Glomerular visceral epithelial cell (primary cell): ENCODE results near the gene NDUFB10.

Source experiments
- DNase-seq: peaks from one replicate; pipeline ENCODE4 v3.0.0-alpha.2; 2016; ENCODE audit errors: extremely low spot score

The NDUFB10 gene

DNA sequence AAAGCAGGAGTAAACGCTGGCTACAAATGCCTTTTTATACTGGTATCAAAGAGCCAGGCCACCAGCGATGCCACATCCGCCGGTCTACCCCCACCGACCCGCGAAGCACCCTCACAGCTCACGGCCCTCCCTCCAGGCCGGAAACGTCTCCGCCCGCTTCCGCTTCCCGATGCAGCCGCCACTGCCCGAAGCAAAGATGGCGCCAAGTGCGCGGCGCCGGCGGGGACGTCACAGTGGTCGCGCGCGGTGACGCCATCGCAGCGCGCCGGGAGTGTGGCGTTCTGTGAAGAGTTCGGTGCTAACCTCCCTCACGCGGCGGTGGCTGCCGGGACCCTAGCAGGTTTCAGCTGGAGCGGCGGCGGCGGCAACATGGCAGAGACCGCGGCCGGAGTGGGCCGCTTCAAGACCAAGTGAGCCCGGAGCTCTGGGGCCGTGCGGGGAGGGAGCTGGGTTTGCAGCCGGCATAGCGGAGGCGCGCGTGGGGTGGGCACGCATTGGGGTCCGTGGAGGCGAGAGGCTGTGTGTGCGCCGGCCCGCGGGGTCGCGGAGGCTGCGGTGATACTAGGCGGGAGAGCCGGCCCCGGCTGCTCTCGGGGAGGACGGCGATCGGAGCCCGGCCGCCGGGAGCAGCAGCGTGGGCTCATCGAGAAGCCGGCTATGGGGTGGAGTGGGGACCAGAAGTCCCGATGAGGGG is 12.6 kb downstream of the NDUFB10 start, which contains the start of gene TBL3:
TSS of gene TBL3 (plus strand) at position 258 of the 694 bp plus-strand sequence. CDS start at position 370, 112 bp downstream.
- DNase-seq: peak; percentile 93

DNA sequence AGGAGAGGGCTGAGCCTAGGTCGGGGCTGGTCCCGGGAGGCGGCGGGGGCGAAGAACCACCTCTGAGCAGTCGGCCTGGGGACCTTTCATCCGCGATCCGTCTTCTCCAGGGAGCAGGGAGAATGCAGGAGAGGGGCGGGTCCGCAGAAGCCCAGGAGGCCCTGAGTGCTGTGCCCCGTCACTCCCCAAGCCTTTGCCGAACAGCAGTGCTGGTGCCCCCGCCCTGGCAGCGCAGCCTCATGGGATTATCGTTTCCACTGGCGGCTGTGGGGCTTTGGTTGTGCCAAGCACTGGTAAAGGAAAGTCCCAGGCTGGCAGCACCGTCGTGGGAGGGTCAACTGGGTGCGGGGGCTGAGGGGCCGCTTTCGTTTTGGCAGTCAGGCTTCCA is 13.1 kb downstream of the NDUFB10 start:
- DNase-seq: no peak

DNA sequence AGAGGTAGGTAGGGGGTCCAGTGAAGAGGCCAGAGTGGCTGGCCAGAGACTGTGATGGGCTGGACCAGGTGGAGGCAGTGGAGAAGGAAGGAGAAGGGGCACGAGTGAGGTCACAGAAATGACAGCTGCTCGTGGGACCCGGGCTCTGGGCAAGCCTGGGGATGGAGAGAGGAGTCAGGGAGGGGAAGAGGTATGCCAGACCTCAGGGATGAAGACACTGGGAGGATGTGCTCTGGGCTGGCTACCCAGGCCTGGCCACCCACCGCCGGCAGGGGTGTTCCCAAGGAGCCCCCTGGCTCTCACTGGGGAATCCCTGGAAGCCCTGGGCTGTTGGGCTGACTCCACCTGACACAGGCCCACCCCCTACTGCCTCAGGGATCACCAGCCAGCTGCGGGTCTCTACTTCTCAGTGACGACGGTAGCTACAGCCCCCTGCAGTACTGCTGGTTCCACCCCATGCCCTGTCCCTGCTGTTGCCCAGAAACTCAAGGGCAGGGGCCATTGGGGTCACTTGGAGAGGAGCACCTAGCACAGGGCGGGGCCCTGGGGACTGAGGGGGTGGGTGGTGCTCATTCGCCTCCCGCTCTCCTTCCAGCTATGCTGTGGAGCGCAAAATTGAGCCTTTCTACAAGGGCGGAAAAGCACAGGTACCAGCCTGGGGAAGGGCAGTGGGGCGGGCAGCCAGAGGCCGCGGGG is 14.3 kb downstream of the NDUFB10 start:
- DNase-seq: no peak

DNA sequence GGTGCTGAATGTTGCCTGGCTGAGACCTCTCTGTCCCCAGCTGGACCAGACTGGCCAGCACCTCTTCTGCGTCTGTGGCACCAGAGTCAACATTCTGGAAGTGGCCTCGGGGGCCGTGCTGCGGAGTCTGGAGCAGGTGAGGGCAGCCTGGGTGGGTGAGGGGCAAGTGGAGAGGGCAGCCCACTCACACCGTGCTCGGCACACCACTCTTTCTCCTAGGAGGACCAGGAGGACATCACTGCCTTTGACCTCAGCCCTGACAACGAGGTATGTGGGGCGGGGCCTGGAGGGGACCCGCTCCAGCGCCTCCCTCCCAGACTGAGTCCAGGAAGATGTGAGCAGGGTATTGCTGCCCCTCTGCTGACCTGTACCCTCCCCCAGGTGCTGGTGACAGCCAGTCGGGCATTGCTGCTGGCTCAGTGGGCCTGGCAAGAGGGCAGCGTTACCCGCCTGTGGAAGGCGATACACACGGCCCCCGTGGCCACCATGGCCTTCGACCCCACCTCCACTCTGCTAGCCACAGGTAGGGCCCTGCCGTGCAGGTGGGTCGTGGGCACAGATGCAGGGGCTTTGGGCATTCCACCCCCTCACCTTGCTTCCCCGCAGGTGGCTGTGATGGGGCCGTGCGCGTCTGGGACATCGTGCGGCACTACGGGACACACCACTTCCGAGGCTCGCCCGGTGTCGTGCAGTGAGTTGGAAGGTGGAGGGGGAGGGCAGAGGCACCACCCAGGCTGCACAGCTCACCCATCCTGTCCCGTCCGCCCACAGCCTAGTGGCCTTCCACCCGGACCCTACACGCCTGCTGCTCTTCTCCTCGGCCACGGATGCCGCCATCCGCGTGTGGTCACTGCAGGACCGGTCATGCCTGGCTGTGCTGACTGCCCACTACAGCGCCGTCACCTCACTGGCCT is 15.1 kb downstream of the NDUFB10 start:
- DNase-seq: no peak

GRCh38 chr16:1975432-1976215 is 16.3 kb downstream of the NDUFB10 start:
- no peak for DNase-seq

- DNase-seq: no peak
Observed at GRCh38 chr16:1976216-1976520, 16.8 kb downstream of the NDUFB10 start.

GRCh38 chr16:1976951-1977874 is 17.9 kb downstream of the NDUFB10 start:
- no peak for DNase-seq

- DNase-seq: no peak
Observed at GRCh38 chr16:1977875-1978268, 18.5 kb downstream of the NDUFB10 start.

- no peak for DNase-seq
Observed at GRCh38 chr16:1978476-1979120, 19.3 kb downstream of the NDUFB10 start.

GRCh38 chr16:1979271-1980029 is 20.1 kb downstream of the NDUFB10 start:
- DNase-seq: no peak

DNA sequence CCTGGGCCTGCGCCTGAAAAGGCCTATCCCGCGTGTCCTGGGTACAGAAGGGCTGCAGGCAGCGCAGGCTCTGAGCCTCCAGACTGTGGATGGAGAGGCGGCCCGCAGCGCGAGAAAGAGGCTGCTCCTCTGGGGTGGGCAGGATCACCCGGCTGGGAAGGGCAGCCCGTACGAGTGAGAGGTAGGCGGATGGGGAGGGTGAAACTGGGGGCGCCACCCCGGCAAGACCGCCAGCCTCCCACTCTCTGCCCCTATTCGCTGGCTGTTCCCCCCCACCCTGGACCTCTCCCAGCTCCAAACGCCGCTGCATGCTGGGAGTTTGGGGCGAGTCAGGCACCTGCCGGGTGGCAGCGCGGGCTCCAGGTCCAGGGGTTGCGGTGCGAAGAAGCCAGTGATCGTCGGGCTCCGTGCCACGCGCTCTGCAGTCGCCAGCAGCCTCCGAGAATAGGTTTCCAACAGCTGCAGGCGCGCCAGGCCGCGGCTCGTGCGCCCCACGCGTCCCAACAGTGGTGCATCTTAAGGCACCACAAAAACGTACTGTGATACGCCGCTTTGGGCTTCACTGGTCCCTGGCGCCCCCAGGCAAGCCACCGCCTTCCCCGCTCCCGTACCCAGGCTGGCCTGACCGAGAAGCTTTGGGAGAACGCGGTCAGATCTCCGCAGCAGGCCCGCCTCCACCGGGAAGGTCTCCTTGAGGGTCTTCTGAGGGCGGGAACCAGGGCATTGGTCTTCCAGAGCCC is 20.9 kb downstream of the NDUFB10 start:
- DNase-seq: no peak

DNA sequence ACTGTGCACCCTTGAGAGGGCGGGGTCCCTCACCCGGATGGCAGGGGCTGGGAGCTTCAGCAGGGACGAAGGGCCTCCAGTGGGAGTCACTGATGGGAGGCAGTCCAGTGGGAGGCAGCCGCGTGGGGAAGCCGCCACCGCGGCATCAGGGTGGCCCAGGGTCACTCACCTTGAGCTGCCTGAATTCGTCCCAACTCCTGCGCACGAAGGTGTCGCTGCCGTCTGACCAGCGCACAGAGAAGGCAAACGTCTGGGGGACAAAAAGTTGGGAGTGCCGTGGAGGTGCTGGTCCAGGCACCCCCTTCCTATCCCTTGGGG is 21.4 kb downstream of the NDUFB10 start:
- DNase-seq: no peak

GRCh38 chr16:1981398-1981836 is 22.1 kb downstream of the NDUFB10 start, which contains the start of gene NOXO1:
Gene NOXO1 (minus strand): TSS chr16:1981469. CDS start chr16:1981179, 290 bp downstream.
- no peak for DNase-seq

- DNase-seq: no peak
Observed at GRCh38 chr16:1982013-1982433, 22.7 kb downstream of the NDUFB10 start.

- DNase-seq: no peak
Observed at GRCh38 chr16:1982991-1983543, 23.7 kb downstream of the NDUFB10 start.

DNA sequence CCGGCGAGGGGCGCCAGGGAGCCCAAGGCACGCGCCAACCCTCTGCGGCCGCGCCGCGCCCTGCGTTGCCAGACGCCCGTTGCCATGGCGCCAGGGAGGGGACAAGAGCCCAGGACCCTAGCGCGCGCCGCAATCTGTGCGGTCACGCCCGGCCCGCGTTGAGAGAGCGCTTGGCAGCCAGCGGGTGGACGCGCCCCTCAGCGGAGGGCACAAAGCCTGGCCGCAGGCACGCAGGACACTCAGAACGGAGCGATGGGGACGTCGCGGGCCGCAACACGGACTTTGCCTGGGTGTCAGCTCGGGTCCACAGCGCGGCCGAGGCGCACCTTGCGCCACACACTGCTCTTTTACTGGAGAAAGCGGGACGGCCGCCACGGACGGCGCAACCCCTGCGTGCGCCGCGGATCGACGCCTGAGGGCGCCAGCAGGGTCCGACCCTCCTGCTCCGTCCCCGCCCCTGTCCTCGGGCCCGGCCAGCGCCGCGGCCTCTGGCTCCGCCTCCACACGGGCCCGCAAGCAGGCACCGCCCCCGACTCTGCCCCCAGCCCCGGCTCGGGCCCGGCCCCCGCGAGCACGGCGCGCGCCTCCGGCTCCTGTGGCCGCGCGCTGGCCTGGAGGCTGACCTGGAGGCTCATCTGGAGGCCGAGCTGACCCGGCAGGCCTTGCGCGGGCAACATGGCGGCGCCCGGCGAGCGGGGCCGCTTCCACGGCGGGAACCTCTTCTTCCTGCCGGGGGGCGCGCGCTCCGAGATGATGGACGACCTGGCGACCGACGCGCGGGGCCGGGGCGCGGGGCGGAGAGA is 24.4 kb downstream of the NDUFB10 start, which contains the start of gene GFER:
TSS of gene GFER (plus strand) at position 650 of the 803 bp plus-strand sequence. CDS start at position 676, 26 bp downstream.
- DNase-seq: peak; percentile 93
